ENCODE results near the gene ZNF831.

Gene ZNF831

DNA sequence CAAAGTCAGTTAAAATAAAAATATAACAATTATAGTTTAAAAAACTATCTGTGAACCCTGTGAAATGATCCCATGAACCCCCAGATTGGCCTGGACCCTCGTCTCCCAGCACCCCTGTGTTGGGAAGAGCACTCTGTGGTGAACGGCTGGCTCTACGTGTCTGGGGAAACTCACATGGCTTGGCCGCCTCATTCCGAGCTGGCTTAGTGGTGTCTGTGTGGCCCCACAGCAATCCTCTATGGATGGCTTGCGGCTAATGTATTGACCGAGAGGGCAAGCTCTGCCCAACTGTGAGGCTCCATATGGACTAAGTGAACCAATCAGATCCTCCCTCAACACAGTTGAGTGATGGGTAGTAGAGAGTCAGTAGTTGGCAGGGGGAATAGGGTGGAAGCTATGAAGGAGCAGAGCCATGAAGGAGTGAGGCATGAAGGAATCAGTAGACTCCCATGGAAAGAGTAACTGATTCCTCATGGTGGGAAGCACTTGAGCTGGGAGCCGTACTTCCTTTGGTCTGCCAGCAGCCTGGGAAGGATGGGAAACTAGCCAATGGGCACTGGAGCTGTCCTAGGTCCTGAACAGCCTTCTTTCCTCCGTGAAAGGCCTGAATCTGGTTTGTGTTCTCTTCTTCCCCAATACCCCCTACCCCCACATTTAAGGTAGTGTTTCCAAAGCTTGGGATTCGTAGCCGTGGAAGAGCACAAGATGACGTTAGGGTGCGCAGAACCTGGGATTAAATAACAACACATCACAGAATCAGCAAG, 21.6 kb upstream of the ZNF831 start:
- DNase-seq, result no peak

DNA sequence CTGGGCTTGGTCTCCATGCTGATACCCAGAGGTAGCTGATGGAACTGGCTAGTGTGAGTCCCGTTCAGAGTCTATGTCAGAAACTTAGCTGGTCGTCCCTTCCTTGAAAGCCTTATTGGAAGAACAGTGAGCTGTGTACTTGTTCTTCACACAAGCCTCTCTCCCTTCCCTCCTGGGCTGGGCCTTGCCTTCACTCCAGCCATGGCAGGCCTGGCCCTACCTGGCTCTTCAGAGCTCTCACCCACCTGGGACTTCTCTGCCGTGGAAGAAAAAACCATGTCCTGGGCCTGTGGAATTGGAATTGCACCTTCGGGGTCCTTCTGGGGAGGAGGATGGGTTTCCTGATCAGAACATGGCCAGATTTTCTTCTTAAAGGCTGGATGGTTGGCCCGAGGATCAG, 20.3 kb upstream of the ZNF831 start:
- no peak for DNase-seq

DNA sequence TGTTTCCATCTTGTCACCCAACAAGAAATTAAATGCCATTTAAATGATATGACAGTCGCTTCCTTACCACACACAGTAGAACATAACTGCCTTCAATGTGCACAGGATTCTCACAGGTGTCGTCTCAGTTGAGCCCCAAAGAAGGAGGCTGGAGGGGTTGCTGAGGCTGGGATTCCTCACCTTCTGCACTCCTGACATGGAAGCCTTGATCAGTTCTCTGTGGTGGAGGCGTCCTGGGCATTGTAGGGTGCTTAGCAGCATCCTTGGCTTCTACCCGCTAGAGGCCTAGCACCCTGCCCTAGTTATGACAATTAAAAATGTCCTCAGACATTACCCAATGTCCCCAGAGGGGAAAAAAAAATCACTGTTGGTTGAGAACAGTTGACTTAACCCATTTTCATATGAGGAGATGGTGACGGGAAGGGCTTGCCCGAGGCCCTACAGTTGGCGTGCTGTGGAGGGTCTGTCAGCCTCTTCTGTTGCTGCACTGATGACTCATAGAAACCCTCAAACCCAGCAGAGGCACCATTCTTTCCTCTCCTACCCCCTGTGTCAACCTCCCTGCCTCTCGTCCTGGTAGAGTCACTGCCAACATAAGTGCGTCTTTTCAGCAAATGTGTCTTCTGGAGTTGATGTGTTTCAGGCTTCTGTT, 19.3 kb upstream of the ZNF831 start:
- DNase-seq, result peak; percentile 51

DNA sequence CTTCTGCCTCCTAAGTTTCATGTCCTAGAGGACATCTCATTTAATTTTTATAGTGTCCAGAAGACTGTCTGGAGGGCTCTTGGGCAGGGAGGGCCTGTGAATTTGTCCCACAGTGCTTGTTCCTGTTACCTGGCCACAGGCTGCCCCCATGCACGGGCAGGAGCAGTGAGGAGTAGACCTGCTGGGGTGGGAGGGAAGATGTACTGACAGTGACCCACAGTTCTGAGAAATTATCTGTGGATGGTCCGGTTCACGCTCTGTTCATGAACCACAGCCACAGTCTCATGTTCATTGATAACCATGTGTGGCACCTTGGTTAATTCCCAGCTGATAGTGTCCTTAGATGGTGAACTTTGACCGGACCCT, 18.8 kb upstream of the ZNF831 start:
- DNase-seq, result no peak

DNA sequence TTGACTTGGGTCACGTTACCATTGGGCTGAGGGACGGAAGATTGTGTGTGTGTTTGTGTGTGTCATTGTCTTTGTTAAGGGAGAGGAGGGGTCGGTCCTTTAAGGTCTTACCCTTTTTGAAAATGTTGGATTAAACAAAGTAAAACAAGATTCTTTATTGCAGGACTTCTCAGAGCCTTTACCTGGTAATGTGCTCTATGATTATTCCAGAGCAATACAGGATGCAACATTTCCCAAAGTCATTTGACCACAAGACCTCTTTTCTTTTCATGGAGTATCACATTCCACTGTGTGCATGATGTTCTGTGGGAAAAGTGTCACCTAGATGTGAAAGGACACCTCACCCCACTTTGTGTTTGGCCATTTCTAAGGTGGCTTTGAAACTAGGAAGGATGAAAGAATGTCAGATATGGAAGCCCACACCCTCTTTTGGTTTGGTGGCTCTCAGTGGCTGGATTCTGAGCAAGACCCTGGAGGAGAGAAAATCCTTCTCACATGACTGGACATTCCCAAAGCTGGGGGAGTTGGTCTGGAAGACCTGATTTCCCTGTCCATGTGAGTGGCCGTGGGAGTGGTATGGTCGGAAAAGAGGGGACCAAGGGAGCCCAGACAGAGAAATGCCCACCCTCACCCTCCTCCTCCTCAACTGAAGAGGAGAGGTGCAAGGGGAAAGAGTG, 18.2 kb upstream of the ZNF831 start:
- DNase-seq, result no peak

DNA sequence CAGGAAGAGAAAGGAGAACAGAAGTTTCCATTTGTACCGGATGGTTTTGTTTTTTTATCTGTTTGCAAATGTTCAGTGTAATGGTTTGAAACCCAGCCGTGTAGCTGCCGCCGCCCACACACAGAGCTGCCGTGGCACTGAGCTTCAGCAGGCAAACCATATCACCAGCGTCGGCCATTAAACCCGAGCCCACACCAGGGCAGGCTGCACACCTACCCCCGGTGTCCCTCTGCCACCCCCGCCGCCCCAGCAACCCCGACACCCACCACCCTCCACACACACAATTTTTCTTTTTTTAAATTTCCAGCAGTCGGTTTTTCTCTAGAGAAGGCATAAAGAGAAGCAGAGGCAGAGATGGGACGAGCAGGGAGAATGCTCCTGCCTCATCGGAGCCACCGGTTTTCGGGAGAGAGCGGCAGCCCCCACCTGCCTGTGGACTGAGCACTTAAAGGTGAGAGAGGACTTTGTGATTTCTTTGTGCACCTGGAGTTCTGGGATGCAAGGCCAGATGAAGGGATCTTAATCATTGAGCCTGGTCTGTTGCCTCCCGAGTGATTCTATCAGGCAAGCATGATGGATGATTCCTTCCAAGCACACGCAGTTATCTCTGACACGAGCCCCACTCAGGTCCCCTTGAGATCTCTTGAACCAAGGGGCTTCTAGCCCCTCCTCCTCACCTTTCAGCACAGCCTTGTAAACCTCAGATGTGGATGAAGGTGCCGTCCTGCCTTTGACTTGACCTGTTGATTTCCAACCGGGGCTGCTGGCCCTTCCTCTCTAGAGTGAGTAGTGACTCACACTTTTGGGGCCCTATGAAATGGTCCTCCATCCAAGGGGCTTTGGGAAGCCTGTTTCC, 17.5 kb upstream of the ZNF831 start:
- peak; percentile 69 for DNase-seq

DNA sequence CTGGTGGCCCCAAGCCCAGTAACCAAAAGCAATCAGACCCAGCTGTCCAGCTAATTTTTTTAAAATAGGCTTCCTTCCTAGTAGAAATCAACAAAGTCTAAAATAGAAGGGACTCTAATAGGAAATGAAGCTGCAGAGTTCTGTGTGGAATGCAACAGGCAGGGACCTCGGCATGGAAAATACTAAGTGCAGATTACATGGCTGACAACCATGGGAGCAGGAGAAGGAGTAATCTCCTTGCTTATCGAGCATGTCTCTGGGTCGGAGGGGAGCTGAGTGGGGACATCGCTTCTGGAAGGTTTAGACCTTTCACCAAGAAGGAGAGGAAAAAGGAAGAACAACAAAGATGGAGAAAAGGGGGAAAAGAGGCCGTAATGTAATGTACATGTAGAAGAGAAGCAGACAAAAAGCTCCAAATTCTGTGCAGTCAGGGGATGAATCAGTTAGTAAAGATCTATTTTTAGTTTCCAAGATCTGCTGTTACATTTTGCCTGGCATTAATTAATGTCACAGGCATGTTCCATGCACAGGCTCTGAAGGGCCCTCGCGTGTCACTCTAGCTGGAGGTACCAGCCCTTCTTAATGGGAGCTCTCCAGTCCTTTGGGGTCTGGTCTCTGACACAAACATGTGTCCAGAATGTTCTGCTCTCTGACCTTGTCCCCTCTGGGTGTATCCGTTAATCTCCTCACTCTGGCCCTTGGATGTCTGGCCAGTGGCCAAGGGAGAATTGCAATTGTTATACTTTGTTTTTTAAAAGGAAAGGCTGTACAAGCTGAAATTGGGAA, 16.6 kb upstream of the ZNF831 start:
- DNase-seq, result no peak

DNA sequence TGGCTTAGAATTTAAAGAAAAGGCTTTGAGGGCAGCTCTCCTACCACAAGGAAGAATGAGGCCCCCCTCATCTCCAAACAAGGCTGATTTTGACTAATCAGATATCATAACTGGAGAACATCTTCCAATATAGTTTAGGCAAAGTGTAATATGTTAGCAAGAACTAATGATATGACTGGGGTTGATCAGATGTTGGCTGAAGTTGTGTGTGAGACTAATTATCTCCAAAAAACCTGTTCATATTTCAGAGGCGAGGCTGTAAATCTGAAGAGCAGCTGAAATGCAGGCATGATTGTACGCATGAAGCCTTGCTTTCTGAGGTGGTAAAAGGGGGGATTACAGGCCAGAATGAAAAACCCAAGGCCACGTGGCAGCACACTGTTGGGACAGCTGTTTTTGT, 16.0 kb upstream of the ZNF831 start:
- DNase-seq, result no peak

DNA sequence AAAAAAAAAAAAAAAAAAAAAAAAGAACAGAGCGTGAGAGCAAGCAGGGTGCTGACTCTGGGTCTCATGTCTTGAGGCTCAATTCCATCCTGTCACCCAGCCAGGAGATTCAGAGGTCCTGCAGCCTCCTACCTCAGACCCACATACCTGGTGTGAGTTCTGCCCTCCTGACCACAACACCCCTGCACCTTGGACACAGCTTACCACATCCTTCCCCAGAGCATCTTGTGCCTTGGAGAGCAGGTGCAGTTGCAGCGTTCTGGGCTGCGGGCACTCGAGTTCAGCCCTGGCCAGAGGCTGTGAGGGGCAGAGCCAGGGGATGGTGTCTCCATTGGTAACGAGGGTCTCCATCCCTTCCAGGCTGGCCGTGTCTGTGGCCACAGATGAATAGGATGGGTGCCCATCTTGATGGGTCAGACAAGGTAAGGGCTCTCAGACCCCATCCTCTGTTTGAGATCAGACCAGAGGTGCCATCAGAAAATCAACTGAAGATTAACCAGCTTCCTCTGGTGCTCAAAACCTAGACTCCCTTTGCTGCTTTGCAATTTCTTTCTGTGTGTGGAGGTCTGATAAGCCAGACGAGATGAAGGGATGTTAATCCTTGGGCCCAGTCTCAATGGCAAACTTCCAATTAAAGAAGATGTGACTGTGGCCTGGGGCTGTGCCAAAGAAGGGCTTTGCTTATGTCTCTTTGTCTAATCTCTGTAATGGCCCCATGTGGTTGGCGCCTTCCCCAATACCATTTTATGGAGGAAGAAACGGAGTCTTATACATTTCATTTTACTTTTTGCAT, 14.7 kb upstream of the ZNF831 start:
- peak; percentile 47 for DNase-seq

DNA sequence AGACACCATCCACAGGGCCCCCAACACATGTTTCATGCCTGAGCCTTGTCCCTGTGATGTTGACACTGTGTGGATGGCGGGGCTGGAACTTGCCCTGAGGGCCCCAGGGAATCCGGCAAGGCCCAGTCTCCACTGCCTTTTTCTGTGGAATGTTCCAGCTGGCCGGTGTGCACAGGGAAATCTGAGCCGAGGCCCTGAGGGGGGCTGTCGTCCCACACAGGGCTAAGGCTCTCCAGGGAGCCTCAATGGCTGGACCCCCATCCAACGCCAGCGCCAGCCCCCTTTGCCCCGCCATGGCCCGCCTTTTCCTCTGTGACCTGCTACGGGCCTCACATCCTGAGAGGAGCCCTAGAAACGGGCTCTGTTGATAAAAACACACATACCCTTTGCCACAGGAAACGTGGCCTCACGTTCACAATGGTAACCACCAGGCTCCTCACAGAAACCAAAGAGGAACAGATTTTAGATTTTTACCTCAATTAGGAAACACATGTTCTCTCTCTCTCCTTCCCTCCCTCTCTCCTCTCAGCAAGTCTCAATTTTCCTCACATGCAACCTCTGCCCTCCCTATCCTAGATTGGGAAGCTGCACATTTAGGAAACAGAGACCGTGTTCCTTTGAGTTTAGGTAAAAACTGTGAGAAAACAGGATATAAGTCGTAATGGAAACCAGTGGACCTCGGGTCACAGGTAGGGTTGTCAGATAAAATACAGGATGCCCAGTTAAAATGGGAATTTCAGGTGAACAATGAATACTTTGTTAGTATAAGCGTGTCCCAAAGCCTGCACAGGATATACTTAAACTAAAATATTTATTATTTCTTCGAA, 13.7 kb upstream of the ZNF831 start:
- DNase-seq, result peak; percentile 92

DNA sequence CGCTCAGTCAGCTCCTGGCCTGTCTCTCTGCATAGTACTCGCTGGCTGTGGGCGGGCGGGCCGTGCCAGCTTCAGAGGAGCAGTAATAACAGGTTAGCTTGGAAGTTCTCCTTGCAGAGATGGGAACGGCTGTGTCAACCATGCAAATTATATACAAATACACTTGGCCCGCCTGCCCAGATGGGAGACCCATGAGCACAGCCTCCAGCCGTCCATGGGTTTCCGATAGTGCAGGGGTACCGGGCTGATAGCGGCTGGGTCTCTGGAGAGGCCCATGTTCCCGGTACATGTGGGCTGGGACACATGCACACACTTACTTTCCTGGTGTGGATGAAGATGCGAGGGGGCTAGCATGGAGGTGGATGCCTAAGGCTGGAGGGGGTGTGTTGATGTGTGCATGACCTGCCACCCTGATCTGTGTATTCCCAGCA, 12.8 kb upstream of the ZNF831 start:
- no peak for DNase-seq

DNA sequence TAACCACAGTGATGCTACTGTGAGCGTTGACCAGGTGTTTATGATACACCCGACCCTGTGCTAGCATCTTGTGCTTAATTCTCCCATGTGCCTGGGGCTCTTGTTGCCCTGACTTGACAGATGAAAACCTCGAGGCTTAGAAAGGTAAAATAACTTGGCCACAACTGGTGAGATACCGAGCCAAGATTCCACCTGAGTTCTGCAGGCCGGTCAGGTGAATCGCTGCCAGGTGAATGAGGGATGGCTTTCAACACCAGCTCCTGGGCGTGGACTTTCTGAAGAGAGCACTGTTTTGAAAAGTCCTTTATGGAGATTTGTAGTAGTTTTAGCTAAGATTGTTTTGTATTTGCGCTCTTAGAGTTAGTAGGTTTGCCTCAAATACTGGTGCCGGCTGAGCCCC, 12.2 kb upstream of the ZNF831 start:
- no peak for DNase-seq

DNA sequence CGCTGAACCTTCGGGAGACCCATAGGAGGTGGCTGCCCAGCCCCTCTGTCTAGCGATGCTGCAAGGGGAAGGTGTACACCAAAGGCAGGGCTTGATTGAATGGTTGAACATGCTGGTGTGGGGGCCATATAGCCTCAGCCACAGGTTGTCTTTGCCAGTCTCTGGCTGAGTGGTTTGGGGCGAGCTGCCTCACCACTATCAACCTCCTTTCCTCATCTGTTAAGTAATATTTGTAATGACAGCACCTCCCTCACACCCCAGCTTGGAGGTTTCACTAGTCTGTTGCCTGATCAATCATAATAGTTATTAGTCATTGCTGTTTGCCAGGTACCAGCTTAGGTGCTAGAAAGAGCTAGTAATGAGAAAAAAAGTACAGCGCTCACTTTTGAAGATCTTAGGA, 11.8 kb upstream of the ZNF831 start:
- peak; percentile 50 for DNase-seq

DNA sequence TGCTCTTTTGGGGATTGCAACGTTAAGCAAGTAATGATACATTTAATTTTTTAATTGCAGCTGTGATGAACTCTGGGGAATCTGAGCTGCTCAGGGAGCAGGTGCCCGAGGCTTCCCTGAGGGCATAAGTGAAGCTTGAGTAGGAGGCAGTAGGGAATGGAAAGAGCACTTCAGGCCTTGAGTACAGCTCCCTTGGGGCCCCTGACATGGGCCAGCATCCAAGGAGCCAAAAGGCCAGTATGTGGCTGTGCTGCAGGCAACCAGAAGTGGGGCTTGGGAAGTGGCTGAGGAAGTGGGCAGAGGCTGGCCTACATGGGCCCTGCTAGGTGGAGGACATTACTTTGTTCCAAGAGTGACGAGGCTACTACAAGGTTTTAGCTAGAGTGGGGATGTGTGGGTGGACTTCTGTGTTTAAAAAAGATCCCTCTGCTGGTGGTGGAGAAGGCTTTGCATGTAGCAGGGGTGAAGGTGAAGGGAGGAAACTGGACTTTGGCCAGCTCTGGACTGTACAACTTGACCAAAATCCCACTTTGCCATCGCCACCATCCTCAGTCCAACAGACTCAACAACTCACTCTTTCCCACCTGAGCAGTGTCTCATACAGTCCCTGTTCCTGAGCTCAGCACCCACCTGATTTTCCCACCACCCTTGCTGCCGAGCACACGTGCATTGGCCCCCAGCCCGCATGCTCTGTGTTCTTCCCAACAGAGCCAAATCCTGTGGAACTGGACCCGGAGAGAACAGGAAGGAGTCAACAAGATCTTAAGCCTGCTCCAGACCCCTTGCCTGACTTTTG, 10.9 kb upstream of the ZNF831 start:
- DNase-seq, result no peak

DNA sequence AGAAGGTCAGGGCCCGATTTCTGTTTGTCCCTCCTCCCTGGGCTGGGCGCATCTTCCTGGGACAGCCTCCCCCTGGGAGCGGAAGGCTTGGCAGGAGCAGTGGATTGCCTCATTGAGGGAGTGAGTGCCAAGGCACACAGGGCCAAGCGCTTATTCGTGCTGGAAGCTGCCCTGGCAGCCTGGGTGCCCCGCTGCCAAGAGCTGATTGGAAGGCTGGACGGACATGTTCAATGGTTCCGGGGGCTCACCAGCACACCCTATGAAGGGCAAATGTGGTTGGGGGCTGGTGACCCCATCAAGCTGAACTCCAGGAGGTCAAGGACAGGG, 10.3 kb upstream of the ZNF831 start:
- no peak for DNase-seq

DNA sequence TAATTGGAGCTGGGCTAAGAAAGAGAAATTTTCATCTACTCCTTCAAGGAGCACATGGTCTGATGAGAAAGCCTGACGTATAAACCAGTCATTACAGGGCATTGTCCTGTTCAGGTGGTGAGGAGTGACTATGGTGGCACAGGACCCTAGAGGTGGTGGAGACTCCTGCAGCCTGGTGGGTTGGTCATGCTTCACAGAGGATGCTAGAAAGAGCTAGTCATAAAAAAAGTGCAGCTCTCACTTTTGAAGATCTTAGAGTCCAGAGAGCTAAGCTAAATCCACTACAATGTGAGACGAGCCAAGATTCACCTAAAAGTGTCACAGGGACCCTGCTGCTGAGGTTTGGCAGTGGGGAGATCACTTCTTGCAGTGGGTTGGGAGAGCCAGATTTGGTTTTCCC, 9.8 kb upstream of the ZNF831 start:
- no peak for DNase-seq

DNA sequence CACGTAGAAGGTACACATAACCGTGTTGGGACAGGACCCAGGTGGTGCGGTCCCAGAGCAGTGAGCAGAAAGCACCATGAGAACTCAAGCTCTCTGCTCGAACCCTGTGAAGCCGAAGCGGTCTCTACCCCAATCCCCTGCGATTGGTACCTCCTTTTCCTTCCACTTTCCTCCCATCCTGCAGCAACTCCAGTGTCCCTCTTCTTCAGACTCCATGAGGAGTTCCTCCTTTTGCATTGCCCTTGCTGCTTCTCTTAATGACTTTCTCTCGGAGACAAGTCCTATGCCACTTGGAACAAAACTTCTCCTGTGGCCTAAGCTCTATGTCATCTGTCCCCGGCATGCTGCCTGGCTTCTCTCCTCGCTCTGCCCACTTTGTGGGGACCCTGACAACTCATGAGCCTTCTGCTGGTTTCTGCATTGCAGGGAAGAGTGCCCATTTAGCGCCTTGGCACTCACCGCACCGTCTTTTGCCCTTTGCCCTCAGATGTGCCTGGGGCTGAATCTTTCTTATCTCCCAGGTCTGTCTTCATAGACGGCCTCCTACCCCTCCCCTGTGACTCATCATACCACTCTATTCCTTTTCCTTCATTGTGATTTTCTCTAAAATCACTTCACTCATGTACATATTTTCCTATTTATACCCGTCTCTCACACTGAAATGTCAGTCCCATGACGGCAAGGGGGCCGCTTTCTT, 9.2 kb upstream of the ZNF831 start:
- no peak for DNase-seq

DNA sequence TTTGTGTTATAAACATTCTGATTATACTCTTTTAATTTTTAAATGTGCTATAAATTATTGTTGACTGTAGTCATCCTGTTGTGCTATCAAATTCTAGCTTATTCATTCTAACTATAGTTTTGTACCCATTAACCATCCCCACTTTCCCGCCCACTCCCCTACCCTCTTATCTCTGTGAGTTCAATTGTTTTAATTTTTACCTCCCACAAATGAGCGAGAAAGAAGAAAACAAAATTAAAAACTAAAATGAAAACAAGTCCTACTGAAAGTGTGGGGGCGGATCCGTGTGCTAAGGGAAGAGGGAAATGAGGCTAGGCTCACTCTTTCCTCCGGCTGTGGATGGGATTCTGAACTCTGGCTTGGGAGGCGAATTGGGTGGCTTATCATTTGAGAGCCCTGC, 6.6 kb upstream of the ZNF831 start:
- DNase-seq, result no peak

DNA sequence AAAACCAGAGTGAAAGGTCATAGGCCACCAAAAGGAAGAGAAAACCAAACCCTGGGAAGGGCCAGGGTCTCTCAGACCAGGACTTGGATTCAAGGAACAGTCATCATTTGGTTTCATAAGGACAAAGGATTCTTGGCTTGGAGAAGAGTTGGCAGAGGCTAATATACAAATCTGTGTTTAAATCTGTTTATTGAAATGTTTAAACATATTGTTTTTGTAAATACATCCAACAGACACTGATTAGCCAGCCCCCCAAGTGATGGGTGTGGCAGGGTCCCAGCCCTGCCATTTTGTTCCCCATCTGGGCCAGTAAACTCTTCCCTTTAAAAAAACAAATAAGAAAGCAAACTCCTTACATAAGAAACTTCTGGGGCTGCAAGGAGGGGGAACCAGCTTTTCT, 6.1 kb upstream of the ZNF831 start:
- DNase-seq, result no peak

Measured in CD4-positive, alpha-beta T cell treated with Interleukin-10 for 1 hour (primary cell).